MV-4-11 (cell line): ENCODE results near the gene NOL11.
"Not testable (repeated sequence)": the region's sequence is repeated elsewhere in the genome, so short reads cannot be mapped to it uniquely, and the experiment has no call there.

Experiments used
- DNase-seq: peaks from one replicate; lab custom pipeline; 2025; lab: John Stamatoyannopoulos, UW

NOL11 gene

DNA sequence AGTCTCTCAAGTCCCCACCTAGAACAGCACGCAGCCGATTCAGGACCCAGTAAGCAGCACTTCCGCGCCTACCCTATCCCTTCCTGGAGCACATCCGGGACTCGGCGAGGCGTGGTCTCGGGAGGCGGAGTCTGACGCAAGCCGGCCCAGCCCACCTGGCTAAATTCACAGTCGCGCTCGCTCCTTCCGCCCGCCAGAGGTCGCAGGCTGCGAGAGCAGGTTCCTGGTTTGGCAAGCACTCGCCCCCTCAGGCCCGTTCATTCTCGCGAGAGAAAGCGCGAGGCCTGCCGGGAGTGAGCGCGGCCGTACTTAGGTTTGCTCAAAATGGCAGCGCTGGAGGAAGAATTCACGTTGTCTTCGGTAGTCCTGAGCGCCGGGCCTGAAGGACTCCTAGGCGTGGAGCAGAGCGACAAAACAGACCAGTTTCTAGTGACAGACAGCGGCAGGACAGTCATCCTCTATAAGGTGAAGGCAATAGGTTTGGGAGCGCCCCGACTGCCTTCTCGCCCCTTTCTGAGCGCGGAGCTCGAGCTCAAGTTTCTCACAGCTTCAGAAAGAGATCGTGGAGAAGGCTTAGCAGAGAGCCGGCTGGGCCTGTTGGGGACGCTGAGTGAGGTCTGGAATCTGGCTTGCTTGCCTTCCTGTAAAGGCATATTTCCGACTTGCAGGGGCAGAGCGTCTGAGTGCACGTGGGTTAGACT is at the start of gene NOL11:
TSS of gene NOL11 (plus strand) at position 313 of the 701 bp plus-strand sequence. CDS start at position 325, 12 bp downstream.
- peak; percentile 98 for DNase-seq

- DNase-seq, result no peak
Observed at GRCh38 chr17:67671493-67671892, 46.2 kb upstream of the NOL11 start.

GRCh38 chr17:67672592-67673335 is 45.0 kb upstream of the NOL11 start:
- DNase-seq, result no peak

- no peak for DNase-seq
Observed at GRCh38 chr17:67675481-67675880, 42.3 kb upstream of the NOL11 start.

GRCh38 chr17:67676305-67676704 is 41.4 kb upstream of the NOL11 start:
- no peak for DNase-seq

DNA sequence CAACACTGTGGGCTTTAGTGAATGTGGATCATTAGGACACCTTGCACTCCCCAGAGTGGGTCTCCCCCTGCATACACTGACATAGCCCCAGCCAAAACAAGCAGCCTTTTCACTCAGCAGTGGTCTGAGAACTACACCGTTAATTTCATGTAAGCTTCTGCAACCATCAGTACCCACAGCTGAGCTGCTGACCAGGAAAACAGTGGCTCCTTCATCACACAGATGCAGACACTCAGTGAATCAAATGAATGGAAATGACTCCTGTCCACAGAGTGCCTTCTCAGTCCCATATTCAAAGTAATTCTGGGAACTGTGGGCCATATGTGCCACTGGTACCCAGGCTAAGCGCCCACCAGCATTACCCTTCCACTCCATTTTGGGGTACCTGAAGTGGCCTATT is 39.3 kb upstream of the NOL11 start:
- DNase-seq, result no peak

GRCh38 chr17:67679225-67679624 is 38.5 kb upstream of the NOL11 start:
- no peak for DNase-seq

- no peak for DNase-seq
Observed at GRCh38 chr17:67679721-67680120, 38.0 kb upstream of the NOL11 start.

GRCh38 chr17:67680445-67681224 is 37.1 kb upstream of the NOL11 start:
- no peak for DNase-seq

DNA sequence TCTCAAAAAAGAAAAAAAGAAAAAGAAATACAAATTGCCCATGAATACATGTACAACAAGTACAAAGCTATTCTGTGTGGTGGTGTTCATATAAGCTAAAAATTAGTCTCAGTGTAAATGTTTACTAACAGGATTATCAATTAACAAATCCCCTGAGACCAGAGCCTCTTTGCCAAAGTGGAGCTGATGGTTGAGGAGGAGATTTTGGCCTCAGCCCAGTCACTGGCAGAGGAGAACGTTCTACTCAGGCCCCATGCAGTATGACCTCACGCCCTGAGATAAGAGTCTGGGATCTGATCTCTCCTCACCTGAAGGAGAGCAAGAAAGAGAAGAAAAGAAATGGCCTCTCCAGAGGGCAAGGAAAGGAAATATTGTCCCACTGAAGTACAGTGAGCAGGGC is 35.5 kb upstream of the NOL11 start:
- DNase-seq, result no peak

GRCh38 chr17:67685351-67685750 is 32.4 kb upstream of the NOL11 start:
- no peak for DNase-seq

DNA sequence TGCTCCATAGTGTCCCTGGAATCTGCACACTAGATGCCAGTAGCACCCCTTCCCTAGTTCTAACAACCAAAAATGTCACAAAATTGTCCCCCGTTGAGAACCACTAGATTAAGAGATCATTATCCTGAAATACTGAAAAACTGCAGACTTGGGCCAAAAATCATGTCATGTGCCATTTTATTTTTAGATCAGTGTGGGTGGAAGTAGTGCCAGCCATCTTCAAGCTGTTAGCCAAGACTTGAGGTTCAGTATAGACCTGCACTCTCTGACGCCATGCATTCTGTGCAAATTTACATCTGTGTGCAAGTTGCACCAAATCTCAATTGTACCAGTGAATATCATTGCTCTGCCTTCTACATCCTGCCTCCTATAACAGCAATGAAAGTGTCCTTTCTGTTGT is 31.5 kb upstream of the NOL11 start:
- peak; percentile 31 for DNase-seq

- no peak for DNase-seq
Observed at GRCh38 chr17:67687511-67687910, 30.2 kb upstream of the NOL11 start.

DNA sequence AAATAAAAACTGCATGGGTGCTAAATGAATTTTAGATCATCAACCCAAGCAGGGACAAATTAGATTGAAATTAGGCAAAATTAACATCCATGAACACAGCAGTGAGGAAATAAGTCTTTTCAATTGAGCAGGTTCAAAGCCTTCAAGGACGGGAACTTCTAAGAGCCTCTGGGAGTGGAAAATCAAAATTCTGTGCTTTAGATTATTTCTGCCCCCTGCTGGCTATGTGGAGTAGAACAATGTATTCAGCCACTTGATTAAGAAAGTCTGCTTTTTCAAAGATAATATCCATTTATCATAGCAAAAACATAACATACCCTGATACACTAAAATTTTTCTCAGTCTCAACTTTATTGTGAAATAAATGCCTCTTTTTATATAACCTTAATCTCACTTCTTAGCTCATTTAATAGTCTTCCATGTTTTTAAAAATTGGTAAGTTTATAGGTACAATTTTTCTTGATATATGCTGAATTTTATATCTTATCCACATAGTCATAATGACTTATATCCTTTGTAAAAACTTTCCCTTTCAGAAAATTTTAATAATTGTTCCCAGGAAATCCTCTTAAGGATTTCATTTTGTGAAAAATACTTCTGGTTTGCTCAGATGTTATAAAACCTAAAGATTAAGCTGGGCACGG is 28.1 kb upstream of the NOL11 start:
- peak; percentile 57 for DNase-seq

DNA sequence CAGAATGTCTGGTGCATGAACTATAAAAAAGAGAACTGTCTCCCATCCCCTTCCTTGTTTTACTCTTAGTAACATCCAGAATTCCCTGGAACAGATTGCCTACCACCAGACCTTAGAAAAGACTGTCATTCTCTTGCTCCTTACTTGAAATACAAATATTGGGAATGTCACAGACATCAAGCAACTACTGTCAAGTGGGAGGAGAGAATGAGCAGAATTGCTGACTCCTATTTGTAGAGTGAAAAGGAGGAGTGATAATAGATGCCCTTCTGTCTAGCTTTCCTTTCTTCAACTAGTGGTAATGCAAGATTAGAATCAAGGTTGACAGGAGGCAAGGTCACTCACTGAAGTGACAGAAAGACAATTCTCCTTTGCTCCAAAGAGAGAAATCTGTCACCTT is 23.9 kb upstream of the NOL11 start:
- no peak for DNase-seq

- no peak for DNase-seq
Observed at GRCh38 chr17:67696347-67696746, 21.4 kb upstream of the NOL11 start.

DNA sequence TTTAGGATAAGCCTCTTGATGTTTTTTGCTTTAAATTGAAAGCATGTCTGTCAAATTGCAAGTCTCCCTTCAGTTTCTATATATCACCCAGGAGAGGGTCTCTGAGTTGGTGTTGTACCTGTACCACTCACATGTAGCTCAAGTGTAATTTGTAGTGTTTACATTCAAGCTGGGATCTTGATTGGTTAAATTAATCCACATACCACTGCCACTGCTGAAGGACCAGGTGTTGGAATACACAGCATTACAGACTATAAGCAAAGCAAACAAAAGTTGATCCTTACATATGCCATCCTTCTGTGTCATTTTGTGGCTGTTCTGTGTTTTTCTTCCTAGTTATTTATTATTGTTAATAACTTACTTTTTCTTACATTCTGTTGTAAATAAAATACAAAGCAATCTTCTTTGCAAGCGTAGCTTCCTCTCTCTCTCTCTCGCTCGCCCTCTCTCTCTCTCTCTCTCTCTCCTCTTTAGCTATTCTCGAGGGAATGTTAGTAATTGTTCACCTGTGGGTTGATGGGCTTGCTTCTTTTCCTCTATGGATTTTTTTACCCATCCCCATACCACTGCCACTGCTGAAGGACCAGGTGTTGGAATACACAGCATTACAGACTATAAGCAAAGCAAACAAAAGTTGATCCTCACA is 20.8 kb upstream of the NOL11 start:
- DNase-seq, result no peak

DNA sequence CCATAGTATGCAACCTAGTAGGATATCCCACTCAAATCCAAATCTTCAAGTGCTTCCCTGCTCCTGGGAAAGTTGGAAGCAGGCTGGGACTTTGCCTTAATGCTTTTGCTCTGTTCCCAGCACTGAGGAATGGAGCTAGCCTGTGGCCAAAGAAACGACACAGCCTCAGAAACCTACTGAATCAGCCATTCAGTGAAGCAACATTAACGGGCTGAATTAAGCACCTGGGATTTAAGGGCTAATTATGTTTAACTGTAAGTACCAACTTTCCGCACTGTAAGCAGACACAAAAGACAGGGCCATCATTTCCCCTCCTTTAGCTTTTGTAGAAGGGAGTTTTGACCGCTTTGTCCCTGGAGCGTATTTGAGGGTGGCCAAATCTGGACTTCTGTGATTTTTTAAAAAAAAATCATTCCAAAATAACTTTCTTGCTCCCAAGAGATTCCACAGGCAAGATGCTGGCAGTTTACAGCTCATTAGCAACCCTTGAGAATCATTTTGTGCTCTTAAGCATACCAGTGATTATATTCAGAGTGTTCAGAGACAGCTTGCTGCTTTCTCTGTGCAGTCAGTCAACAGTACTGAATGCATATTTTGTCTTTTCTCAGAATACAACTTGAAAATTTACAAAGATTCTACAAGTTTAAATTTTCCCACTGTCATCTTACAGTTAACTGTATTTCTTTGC is 17.6 kb upstream of the NOL11 start:
- no peak for DNase-seq

DNA sequence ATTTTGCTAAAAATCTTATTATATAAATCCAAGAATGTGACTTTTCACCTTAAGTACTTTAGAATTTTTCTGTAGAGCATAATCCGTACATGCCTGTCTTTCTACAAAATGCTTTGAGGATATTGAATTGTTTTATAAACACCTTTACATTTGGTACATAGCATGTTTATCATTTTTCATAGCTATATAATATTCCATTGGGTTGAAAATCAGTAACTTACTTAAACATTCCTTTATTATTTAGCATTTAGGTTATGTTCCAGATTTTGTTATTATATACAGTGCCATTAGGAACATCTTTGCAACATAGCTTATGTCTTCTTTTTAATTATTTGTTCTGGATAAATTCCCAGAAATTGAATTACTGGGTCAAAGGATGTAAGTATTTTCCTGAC is 17.0 kb upstream of the NOL11 start:
- no peak for DNase-seq

GRCh38 chr17:67702861-67703260 is 14.9 kb upstream of the NOL11 start:
- not testable (repeated sequence) for DNase-seq

DNA sequence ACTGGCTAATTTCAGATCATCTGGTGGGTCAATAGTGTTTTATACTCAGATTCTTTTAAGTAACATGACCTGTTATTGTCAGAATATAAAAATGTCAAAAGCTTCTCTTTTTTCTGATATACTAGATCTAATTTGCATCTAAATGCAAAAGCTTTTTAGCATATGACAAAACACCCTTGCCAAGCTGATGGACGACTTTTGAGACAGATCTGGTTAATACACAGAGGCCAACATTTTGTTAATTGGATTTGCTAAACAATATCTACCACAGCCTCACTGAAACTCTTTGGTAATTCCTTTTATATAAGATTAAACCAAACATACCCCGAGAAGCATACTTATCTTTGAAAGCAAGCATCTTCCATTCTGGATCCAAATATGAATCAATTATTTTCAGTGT is 10.3 kb upstream of the NOL11 start:
- no peak for DNase-seq
